Esophagus squamous epithelium (tissue), 4 donors: ENCODE results near the gene SLC31A2.

Experiments
- POLR2A ChIP-seq, 4 donors: fragments of 450-650 bp; IDR thresholded peaks; one replicate each; pipeline ENCODE4 v1.6.1; 2017; ENCODE audit warnings: antibody characterized with exemption in 4 of 4, mild to moderate bottlenecking in 4 of 4, moderate library complexity in 3 of 4
- TF ChIP-seq, protein P1 (sequence below), 6 experiments: fragments of 450-650 bp in 4 of 6; fragments of 200-600 bp in 2 of 6; sonication (generic) in 2 of 6; IDR thresholded peaks; one replicate each; pipeline ENCODE4 v1.5.1; 2016 to 2019; ENCODE audit warnings: antibody characterized with exemption in 6 of 6, mild to moderate bottlenecking in 4 of 6, moderate library complexity in 4 of 6

DNA sequence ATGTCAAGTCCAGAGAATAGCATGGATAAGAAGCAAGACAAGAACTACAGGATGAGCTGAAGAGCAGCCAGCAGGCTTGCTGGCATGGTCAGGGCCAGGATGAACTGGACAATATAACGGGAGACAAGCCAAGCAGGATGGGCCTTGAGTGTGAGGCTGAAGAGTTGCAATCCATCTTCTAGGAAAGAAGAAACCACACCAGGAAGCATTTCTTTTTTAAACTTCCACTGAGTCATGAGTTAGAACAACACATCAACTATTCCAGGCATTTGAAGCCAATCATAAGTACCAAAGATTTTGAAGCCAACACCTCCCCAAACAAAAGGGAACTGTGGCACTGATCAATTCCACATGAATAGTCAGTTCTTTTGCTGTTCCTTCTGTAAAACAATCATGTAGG lies 27.3 kb downstream of the SLC31A2 start:
- TF ChIP-seq POLR2A (IDR thresholded peaks at IDR 0.05) = no peak
- TF ChIP-seq, protein P1, sequence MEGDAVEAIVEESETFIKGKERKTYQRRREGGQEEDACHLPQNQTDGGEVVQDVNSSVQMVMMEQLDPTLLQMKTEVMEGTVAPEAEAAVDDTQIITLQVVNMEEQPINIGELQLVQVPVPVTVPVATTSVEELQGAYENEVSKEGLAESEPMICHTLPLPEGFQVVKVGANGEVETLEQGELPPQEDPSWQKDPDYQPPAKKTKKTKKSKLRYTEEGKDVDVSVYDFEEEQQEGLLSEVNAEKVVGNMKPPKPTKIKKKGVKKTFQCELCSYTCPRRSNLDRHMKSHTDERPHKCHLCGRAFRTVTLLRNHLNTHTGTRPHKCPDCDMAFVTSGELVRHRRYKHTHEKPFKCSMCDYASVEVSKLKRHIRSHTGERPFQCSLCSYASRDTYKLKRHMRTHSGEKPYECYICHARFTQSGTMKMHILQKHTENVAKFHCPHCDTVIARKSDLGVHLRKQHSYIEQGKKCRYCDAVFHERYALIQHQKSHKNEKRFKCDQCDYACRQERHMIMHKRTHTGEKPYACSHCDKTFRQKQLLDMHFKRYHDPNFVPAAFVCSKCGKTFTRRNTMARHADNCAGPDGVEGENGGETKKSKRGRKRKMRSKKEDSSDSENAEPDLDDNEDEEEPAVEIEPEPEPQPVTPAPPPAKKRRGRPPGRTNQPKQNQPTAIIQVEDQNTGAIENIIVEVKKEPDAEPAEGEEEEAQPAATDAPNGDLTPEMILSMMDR (IDR thresholded peaks at IDR 0.05) = no peak
